Thoracic aorta endothelial cell (primary cell): Measurements from ENCODE around the gene LBHD1. TPM values are rescaled to one million over a fixed set of nuclear protein-coding genes. Genes with fewer than 3 reads are reported as not detected.

Experiments used
- small RNA-seq: library from RNA; depleted of rRNA; stranded (forward); fragments of <200 nt; gene quantifications from one replicate; pipeline ENCODE3, GENCODE V24; 2012
- total RNA-seq: library from RNA; depleted of rRNA; stranded (reverse); fragments of >200 nt; gene quantifications from 2 replicates; pipeline ENCODE4 v1.2.3, GENCODE V29; 2012

Gene LBHD1
- 4.8 and 6.0 TPM in 2 replicates for total RNA-seq

GRCh38 chr11:62671608-62672389 is at the start of gene LBHD1, which contains the start of gene UQCC3:
LBHD1 (minus strand) TSS chr11:62672267; CDS start chr11:62670031, 2,236 bp downstream.
UQCC3 (plus strand) TSS chr11:62671673; CDS start chr11:62671746, 73 bp downstream.

GRCh38 chr11:62707277-62707861 is 35.3 kb upstream of the LBHD1 start, which contains the start of the genes BSCL2 and GNG3:
BSCL2 (minus strand) TSS chr11:62707424; CDS start chr11:62707195, 229 bp downstream.
GNG3 (plus strand) TSS chr11:62707676; CDS start chr11:62708296, 620 bp downstream.

GRCh38 chr11:62689421-62690183 is 17.5 kb upstream of the LBHD1 start, which contains the start of gene LRRN4CL:
LRRN4CL (minus strand) TSS chr11:62689530; CDS start chr11:62688508, 1,022 bp downstream.

GRCh38 chr11:62678770-62679696 is 7.0 kb upstream of the LBHD1 start, which contains the start of gene UBXN1:
UBXN1 (minus strand) TSS chr11:62679073; CDS start chr11:62678923, 150 bp downstream.

GRCh38 chr11:62665075-62665598 is 6.9 kb downstream of the LBHD1 start, which contains the start of the genes C11orf98 and CSKMT:
C11orf98 (minus strand) TSS chr11:62665210; CDS start chr11:62665169, 41 bp downstream.
CSKMT (plus strand) TSS chr11:62665312; CDS start chr11:62665880, 568 bp downstream.

GRCh38 chr11:62645946-62646824 is 25.9 kb downstream of the LBHD1 start, which contains the start of gene GANAB:
GANAB (minus strand) TSS chr11:62646613; CDS start chr11:62646599, 14 bp downstream.

GRCh38 chr11:62621567-62622470 is 50.2 kb downstream of the LBHD1 start, which contains the start of gene B3GAT3:
B3GAT3 (minus strand) TSS chr11:62621986; CDS start chr11:62621947, 39 bp downstream.

Small RNA genes within 50 kb of the gene (small RNA-seq; reads per million reads assigned to genes)
- gene SNORA57 = not detected

Other genes starting within 250 kb of the LBHD1 start
- 791 and 990 TPM in 2 replicates for gene AHNAK, start 125.5 kb downstream of the LBHD1 start, total RNA-seq
- 1,113 and 1,272 TPM in 2 replicates for gene EEF1G, start 98.4 kb downstream of the LBHD1 start, total RNA-seq
- 8.5 and 12.6 TPM in 2 replicates for gene TUT1, start 80.7 kb downstream of the LBHD1 start, total RNA-seq
- gene MTA2, start 70.4 kb downstream of the LBHD1 start, total RNA-seq = 195 and 203 TPM in 2 replicates
- gene EML3, start 59.5 kb downstream of the LBHD1 start, total RNA-seq = 28.2 and 35.3 TPM in 2 replicates
- gene ROM1, start 59.0 kb downstream of the LBHD1 start, total RNA-seq = 3.7 and 5.1 TPM in 2 replicates
- 11.8 and 12.3 TPM in 2 replicates for gene B3GAT3, start 50.3 kb downstream of the LBHD1 start, total RNA-seq
- gene GANAB, start 25.7 kb downstream of the LBHD1 start, total RNA-seq = 219 and 230 TPM in 2 replicates
- 23.5 and 27.5 TPM in 2 replicates for gene INTS5, start 19.0 kb downstream of the LBHD1 start, total RNA-seq
- gene C11orf98, start 7.1 kb downstream of the LBHD1 start, total RNA-seq = 32.7 and 44.0 TPM in 2 replicates
- gene CSKMT, start 7.0 kb downstream of the LBHD1 start, total RNA-seq = 7.7 and 10.6 TPM in 2 replicates
- gene UQCC3, start 594 bp downstream of the LBHD1 start, total RNA-seq = 5.8 and 5.9 TPM in 2 replicates
- 96.7 and 129 TPM in 2 replicates for gene UBXN1, start 6.8 kb upstream of the LBHD1 start, total RNA-seq
- not detected in 2 replicates for gene LRRN4CL, start 17.3 kb upstream of the LBHD1 start, total RNA-seq
- gene BSCL2, start 35.2 kb upstream of the LBHD1 start, total RNA-seq = 16.5 and 16.8 TPM in 2 replicates
- not detected in 2 replicates for gene GNG3, start 35.4 kb upstream of the LBHD1 start, total RNA-seq
- gene HNRNPUL2, start 55.2 kb upstream of the LBHD1 start, total RNA-seq = 22.6 and 24.3 TPM in 2 replicates
- 27.1 and 32.9 TPM in 2 replicates for gene TTC9C, start 56.2 kb upstream of the LBHD1 start, total RNA-seq
- gene ZBTB3, start 81.9 kb upstream of the LBHD1 start, total RNA-seq = 7.2 and 8.0 TPM in 2 replicates
- gene POLR2G, start 89.3 kb upstream of the LBHD1 start, total RNA-seq = 44.5 and 48.2 TPM in 2 replicates
- gene TAF6L, start 99.1 kb upstream of the LBHD1 start, total RNA-seq = 16.2 and 19.7 TPM in 2 replicates
- gene TMEM179B, start 115.1 kb upstream of the LBHD1 start, total RNA-seq = 28.4 and 31.9 TPM in 2 replicates
- gene TMEM223, start 119.7 kb upstream of the LBHD1 start, total RNA-seq = 8.9 and 10.1 TPM in 2 replicates
- 47.5 and 52.9 TPM in 2 replicates for gene NXF1, start 133.2 kb upstream of the LBHD1 start, total RNA-seq
- 28.1 TPM in 2 replicates for gene STX5, start 159.8 kb upstream of the LBHD1 start, total RNA-seq
- not detected in 2 replicates for gene TEX54, start 160.6 kb upstream of the LBHD1 start, total RNA-seq
- 38.7 and 44.7 TPM in 2 replicates for gene WDR74, start 167.3 kb upstream of the LBHD1 start, total RNA-seq
- gene SLC3A2, start 208.6 kb upstream of the LBHD1 start, total RNA-seq = 128 and 158 TPM in 2 replicates
- not detected in 2 replicates for gene CHRM1, start 249.1 kb upstream of the LBHD1 start, total RNA-seq